C4-2B (cell line): ENCODE data around the gene WNT2.

Experiments
- CTCF ChIP-seq: fragments of 450-650 bp; conservative IDR thresholded peaks from 2 replicates; pipeline ENCODE4 v1.5.1; 2017; ENCODE audit warnings: mild to moderate bottlenecking
- ZFX ChIP-seq: fragments of 450-650 bp; IDR thresholded peaks from 2 replicates; pipeline ENCODE4 v1.6.1; 2017

- TF ChIP-seq CTCF (no peak), ZFX (no peak)
Observed at GRCh38 chr7:117277576-117277975, 45.3 kb downstream of the WNT2 start.
